WI38 (cell line): Measurements from ENCODE around the gene RERE.

ENCODE experiments used
- H3K4me3 ChIP-seq: 2 replicates; pipeline ENCODE4 v1.5.1; 2011; ENCODE audit warnings: low read depth, mild to moderate bottlenecking, control low read depth, low read length
- TF ChIP-seq, protein P1 (sequence below): IDR thresholded peaks from 2 replicates; pipeline ENCODE4 v1.5.1; 2012; ENCODE audit warnings: low read depth, mild to moderate bottlenecking, control low read depth, low read length

The RERE gene

DNA sequence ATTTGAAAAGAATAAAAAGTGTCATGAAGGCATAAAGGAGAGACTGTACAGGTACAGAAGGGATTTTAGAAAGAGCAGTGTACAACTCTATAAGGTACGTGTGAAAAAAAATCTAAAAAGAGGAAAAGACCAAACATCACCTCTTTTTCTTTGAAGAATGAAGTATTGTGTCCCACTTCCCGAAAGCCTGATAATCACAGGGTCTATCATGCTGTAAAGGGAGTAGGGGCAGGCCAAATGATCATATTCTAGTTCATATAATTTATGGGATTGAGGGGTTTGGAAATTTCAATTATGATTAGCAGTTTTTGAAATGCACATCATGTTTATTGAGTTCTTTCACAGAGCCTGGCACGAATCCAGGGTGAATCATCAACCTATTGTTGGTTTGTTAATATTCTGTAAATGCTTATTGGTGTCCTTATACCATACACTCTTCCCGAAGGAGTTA, 910 bp upstream of the RERE start:
- H3K4me3 ChIP-seq = peak overlapping the region; percentile 74
- TF ChIP-seq, protein P1, sequence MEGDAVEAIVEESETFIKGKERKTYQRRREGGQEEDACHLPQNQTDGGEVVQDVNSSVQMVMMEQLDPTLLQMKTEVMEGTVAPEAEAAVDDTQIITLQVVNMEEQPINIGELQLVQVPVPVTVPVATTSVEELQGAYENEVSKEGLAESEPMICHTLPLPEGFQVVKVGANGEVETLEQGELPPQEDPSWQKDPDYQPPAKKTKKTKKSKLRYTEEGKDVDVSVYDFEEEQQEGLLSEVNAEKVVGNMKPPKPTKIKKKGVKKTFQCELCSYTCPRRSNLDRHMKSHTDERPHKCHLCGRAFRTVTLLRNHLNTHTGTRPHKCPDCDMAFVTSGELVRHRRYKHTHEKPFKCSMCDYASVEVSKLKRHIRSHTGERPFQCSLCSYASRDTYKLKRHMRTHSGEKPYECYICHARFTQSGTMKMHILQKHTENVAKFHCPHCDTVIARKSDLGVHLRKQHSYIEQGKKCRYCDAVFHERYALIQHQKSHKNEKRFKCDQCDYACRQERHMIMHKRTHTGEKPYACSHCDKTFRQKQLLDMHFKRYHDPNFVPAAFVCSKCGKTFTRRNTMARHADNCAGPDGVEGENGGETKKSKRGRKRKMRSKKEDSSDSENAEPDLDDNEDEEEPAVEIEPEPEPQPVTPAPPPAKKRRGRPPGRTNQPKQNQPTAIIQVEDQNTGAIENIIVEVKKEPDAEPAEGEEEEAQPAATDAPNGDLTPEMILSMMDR = no peak

DNA sequence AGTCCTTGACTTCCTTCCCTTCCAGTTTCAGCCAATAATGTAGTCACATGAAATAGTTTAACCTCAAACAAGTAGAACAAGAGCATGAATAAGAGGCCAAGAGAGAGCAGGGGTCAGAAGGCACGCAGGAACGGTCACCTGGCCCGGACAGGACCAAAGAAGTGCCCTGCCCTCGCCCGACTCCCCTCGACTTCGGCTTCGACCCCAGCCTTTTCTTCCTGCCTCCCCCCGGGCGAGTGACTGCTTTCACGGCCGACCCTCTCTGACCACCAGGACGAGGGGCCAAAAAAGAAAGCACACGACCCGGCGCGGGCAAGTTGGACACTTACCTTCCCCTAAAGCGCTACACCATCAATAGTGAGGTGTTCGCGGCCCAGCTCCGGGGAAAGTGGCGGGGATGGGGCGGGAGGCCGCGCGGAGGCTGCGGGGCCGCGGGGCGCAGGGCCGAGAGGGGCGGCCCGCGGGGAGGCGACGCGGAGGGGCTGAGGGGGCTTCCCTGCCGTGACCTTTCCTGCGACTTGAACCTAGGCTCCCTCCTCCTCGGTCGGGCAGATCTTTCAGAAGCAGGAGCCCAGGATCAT, 519 bp downstream of the RERE start:
- TF ChIP-seq, protein P1 = no peak
- peak overlapping the region; percentile 74 for H3K4me3 ChIP-seq

DNA sequence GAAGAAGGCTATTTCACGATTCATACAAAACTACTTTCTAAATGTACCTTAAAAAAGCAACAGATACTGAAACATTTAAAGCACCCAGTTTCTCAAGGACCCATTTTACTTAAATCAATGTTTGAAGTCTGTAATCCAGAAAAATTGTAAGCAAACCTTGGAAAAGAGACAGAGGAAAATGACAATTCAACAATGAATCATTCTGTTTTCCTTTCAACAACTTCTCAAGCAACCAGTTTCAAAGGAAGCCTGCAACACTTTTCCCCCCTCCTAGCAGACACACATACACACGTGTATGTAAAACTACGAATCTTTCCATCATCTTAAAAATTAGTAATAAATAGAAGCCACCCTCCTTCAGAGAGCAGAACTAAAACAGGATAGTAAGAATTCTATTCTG, 1.2 kb downstream of the RERE start:
- TF ChIP-seq, protein P1 = no peak

DNA sequence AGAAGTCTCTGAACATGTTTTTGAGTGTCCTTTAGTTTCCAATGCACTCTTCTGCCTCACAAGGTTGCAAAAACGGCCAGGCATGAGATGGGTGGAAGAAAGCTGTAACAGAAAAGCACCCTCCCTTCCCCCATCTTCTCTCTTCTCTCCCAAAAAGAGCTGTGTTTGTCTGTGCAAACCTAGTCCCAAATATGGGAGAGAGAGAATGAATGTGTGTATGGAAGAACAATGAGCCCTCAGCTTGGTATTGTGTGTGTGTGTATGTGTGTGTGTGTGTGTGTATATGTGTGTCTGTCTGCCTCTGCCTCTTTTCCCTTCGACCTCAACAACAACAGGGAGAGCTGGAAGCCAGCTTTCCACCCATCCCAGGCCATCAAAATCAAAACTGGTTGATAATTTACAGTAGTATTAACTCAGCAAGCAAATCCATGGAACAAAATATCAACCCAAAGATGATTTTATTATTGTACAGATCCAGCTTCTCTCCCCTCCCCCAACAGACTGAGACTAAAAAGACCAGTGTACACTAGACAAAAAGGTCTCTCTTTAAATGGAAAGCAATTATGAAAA, 1.8 kb downstream of the RERE start:
- peak overlapping the region; percentile 74 for H3K4me3 ChIP-seq
- TF ChIP-seq, protein P1 = no peak

More for the DNA sequence above, 1.2 kb downstream of the RERE start:
- H3K4me3 ChIP-seq = peak overlapping the region; percentile 74

DNA sequence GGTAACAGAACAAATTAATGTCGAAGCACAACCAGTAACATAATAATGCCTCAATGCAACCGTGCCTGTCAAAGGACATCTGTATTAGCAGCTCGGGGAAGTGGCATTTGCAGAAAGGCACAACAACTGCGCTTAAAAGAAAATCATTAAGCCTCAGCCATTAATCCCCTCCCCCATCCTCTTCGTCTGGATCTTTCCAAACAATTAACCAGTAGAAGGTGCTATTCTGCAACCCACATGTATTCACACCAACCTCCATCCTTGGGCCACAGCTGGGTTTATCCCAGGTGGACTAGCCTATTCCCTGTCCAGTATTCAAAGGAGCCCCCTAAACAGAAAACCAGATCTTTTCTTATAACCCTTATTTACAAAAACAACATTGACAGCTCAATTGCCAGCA, 2.6 kb downstream of the RERE start:
- TF ChIP-seq, protein P1 = no peak
- H3K4me3 ChIP-seq = no peak overlapping the region

DNA sequence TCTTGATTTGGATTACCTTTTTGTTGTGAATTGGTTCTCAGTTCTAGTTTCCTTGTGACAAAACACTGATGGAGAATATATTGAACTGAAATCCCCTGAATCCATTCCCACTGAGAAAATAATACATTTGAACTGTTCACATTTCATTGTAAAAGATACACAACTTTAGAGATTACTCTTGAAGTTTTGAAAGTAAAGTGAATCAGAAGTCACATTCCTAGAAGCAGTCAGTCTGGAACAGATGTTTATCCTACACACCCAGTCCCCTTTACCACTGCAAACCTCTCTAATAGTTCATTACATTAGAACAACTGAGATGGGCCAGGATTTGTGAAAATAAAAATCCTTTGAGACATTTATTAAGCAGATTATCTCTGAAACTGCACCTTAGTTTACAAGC, 3.4 kb downstream of the RERE start:
- no peak overlapping the region for H3K4me3 ChIP-seq
- TF ChIP-seq, protein P1 = no peak

DNA sequence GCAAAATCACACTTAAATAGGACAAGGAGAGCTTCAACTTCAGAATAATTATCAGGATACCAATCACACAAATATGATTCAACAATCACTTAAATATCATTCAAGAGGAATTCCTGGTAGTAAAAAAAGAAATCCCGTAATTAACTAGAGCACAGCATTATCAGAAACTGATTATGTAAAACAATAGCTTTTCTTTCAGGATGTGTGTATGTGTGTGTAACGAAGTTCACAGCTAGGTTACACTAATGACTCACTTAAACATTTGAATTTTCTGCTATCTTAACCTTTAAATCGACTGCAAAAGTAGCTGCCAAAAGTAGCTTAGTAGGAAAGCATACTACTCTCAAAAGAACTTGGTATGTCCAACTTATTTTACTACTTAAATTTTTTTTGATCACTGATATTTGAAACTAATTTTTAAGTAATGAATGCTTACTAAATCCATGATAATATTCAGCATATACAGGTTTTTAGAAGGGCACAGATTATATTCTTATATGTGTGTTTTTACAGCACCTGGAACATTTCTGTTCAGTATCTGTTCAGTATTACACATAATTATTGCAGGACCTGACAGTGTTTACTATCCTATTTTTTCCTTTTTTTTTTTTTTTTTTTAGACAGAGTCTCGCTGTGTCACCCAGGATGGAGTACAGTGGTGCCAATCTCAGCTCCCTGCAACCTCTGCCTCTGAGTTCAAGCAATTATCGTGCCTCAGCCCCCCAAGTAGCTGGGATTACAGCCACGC, 4.2 kb downstream of the RERE start:
- TF ChIP-seq, protein P1 = no peak
- H3K4me3 ChIP-seq = no peak overlapping the region
